CD4-positive, alpha-beta T cell (primary cell): ENCODE measurements around the gene TUBB2B. TPM values are rescaled to one million over a fixed set of nuclear protein-coding genes. Genes with fewer than 3 reads are reported as not detected.
"Not testable (repeated sequence)": the region's sequence is repeated elsewhere in the genome, so short reads cannot be mapped to it uniquely, and the experiment has no call there.

Experiments used
- ATAC-seq: fragments of 200-7000 bp; cut with Tn5 transposase; one replicate; pipeline ENCODE4 v1.10.0; 2022; ENCODE audit warnings: mild to moderate bottlenecking; ENCODE audit not compliant: poor library complexity
- CTCF ChIA-PET: fragments of 350-600 bp; sonication (Branson Sonifier 250); formaldehyde crosslinking; loops from one replicate; lab custom pipeline; 2021; ENCODE audit warnings: antibody characterized with exemption, inconsistent platforms; lab: Charles Lee
- POLR2A ChIA-PET: fragments of 350-600 bp; sonication (Branson Sonifier 250); formaldehyde crosslinking; loops from one replicate; lab custom pipeline; 2021; ENCODE audit warnings: antibody characterized with exemption, inconsistent platforms; lab: Charles Lee
- DNase-seq, 14 experiments: peaks; one replicate each; pipeline ENCODE4 v3.0.0-alpha.2; 2013 to 2020; ENCODE audit warnings: mixed read lengths in 2 of 14
- H3K27ac ChIP-seq, 2 donors: one replicate each; pipeline versions ENCODE4 v1.5.1 to v1.7.0; 2013; ENCODE audit warnings: low read length in 2 of 2, low read depth in 1 of 2, mild to moderate bottlenecking in 1 of 2
- H3K27me3 ChIP-seq, 2 experiments: 1 replicate in 1 of 2; 2 replicates in 1 of 2; pipeline versions ENCODE4 v1.6.1 to v1.7.0; 2013; ENCODE audit warnings: low read length in 2 of 2, control low read depth in 1 of 2, mild to moderate bottlenecking in 1 of 2, moderate library complexity in 1 of 2; ENCODE audit not compliant: insufficient read depth in 2 of 2, control insufficient read depth in 1 of 2
- H3K36me3 ChIP-seq: one replicate; pipeline ENCODE4 v1.6.1; 2013; ENCODE audit warnings: low read length, control low read depth; ENCODE audit not compliant: insufficient read depth
- H3K4me1 ChIP-seq: one replicate; pipeline ENCODE4 v1.6.1; 2013; ENCODE audit warnings: low read length, control low read depth; ENCODE audit not compliant: insufficient read depth
- H3K4me3 ChIP-seq: one replicate; pipeline ENCODE4 v1.5.1; 2013; ENCODE audit warnings: mild to moderate bottlenecking, low read length, moderate library complexity
- H3K9me3 ChIP-seq, 2 experiments: 1 replicate in 1 of 2; 2 replicates in 1 of 2; pipeline versions ENCODE4 v1.6.1 to v1.7.0; 2013; ENCODE audit warnings: low read length in 2 of 2, mild to moderate bottlenecking in 2 of 2, control low read depth in 1 of 2, moderate library complexity in 1 of 2; ENCODE audit not compliant: control insufficient read depth in 1 of 2, insufficient read depth in 1 of 2
- H3K27ac Mint-ChIP-seq: one replicate; pipeline ENCODE4 v1.8.0; 2020; ENCODE audit warnings: mixed read lengths
- H3K27me3 Mint-ChIP-seq: one replicate; pipeline ENCODE4 v1.8.0; 2021; ENCODE audit warnings: mixed read lengths
- H3K36me3 Mint-ChIP-seq: one replicate; pipeline ENCODE4 v1.8.0; 2021; ENCODE audit warnings: low read depth, mixed read lengths
- H3K4me1 Mint-ChIP-seq: one replicate; pipeline ENCODE4 v1.8.0; 2021; ENCODE audit warnings: low read depth, mixed read lengths
- H3K4me3 Mint-ChIP-seq: one replicate; pipeline ENCODE4 v1.8.0; 2020; ENCODE audit warnings: mild to moderate bottlenecking, mixed read lengths
- H3K9me3 Mint-ChIP-seq: one replicate; pipeline ENCODE4 v1.8.0; 2020; ENCODE audit warnings: mixed read lengths
- CTCF ChIP-seq: fragments of 200-600 bp; IDR thresholded peaks from one replicate; pipeline ENCODE4 v1.8.0; 2022; ENCODE audit warnings: antibody characterized with exemption, mild to moderate bottlenecking
- intact Hi-C, 2 experiments: fragments of 100-400 bp; cut with DNase I in 1 of 2; cut with micrococcal nuclease in 1 of 2; formaldehyde crosslinking; loops; one replicate each; pipeline versions ENCODE4 v1.15.1 to v1.9.0; 2023 to 2025; cut with DNase I, micrococcal nuclease
- total RNA-seq, 174 experiments: library from RNA in 2 of 174; stranded (reverse) in 2 of 174; gene quantifications; one replicate each; pipeline ENCODE4 v1.2.3 and lab custom pipeline; 2021 to 2026

TUBB2B gene
- total RNA-seq, 2 experiments from 2014 or later = not detected

- Histone ChIP-seq H3K36me3 (no peaks in the 10 kb centered on the region), H3K9me3 (no peaks in the 10 kb centered on the region), H3K4me1 (no peaks in the 10 kb centered on the region), H3K4me3 (no peak overlapping the region), H3K27ac (no peak overlapping the region), H3K27me3 (peaks cover 11 to 19% of the 10 kb centered on the region in 2 experiments)
- ChIA-PET POLR2A (no interaction called here), CTCF (interaction anchor here (1.2 kb wide), 1 partner anchor 896 kb away, joined by 3 read pairs; no protein-coding TSS in a partner anchor)
- Mint-ChIP-seq H3K27ac (no peak overlapping the region), H3K27me3 (peaks cover 68% of the 10 kb centered on the region), H3K4me3 (no peak overlapping the region), H3K4me1 (no peaks in the 10 kb centered on the region), H3K9me3 (no peaks in the 10 kb centered on the region), H3K36me3 (no peaks in the 10 kb centered on the region)
- DNase-seq (no peak), ATAC-seq (no peak)
- TF ChIP-seq CTCF = no peak
- intact Hi-C loops = no loop called here
Measured at GRCh38 chr6:3244003-3244831, 16.8 kb upstream of the TUBB2B start.

- H3K27ac ChIP-seq = no peak overlapping the region
- DNase-seq (no peak), ATAC-seq (no peak)
- Mint-ChIP-seq H3K27me3 (peaks cover 71% of the 10 kb centered on the region), H3K27ac (no peak overlapping the region), H3K4me1 (no peaks in the 10 kb centered on the region), H3K9me3 (no peaks in the 10 kb centered on the region), H3K36me3 (no peaks in the 10 kb centered on the region), H3K4me3 (no peak overlapping the region)
- no peak for TF ChIP-seq CTCF
- intact Hi-C loops = no loop called here
- H3K4me1 ChIP-seq = no peaks in the 10 kb centered on the region
- ChIA-PET POLR2A (no interaction called here), CTCF (no interaction called here)
- no peaks in the 10 kb centered on the region for H3K36me3 ChIP-seq
- peaks cover 21% of the 10 kb centered on the region in 2 experiments for H3K27me3 ChIP-seq
- H3K9me3 ChIP-seq = no peaks in the 10 kb centered on the region
- no peak overlapping the region for H3K4me3 ChIP-seq
Measured at GRCh38 chr6:3242768-3243167, 15.3 kb upstream of the TUBB2B start.

DNA sequence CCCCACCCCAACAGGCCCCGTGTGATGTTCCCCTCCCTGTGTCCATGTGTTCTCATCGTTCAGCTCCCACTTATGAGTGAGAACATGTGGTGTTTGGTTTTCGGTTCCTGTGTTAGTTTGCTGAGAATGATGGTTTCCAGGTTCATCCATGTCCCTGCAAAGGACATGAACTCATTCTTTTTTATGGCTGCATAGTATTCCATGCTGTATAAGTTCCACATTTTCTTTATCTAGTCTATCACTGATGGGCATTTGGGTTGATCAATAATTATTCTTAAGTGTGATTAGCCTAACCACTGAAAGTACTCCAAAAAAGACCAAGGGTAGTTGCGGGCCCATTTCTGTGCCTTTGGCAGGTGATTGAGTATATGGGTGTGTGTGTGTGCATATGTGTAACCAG is 14.3 kb upstream of the TUBB2B start:
- H3K4me1 ChIP-seq, H3K36me3 ChIP-seq, H3K4me3 ChIP-seq, POLR2A ChIA-PET, H3K4me3 Mint-ChIP-seq, H3K36me3 Mint-ChIP-seq, ATAC-seq, intact Hi-C loops, H3K9me3 Mint-ChIP-seq, CTCF ChIA-PET, H3K27ac Mint-ChIP-seq, H3K9me3 ChIP-seq, H3K4me1 Mint-ChIP-seq, DNase-seq, H3K27ac ChIP-seq: not testable (repeated sequence)
- peaks cover 15 to 19% of the 10 kb centered on the region in 2 experiments for H3K27me3 ChIP-seq
- H3K27me3 Mint-ChIP-seq = peaks cover 71% of the 10 kb centered on the region
